NCI-H1694 treated with DMSO at 0.1 percent for 48 hours (cell line): Measurements from ENCODE around the gene C2orf92.
"Not testable (repeated sequence)": the region's sequence is repeated elsewhere in the genome, so short reads cannot be mapped to it uniquely, and the experiment has no call there.

Experiments
- DNase-seq: peaks from one replicate; lab custom pipeline; 2025; lab: John Stamatoyannopoulos, UW

The C2orf92 gene

DNA sequence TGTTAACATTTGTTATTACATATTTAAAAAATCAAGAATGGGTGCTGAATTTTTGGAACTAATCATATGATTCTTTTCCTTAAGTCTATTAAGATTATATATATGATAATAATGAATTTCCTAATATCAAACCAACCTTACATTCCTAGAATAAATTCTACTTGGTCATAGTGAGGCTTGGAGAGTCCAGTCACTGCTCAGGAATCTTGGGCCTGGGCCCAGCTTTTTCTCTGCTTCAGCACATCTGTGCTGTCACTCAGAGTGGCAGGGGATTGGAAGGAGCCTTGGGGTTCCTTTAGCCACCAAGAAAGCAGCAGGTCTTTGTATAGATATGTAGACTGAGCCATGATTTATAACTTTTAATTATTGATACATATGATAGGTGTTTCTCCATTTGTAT, 24.0 kb downstream of the C2orf92 start:
- DNase-seq: no peak

GRCh38 chr2:97695744-97696143, 26.2 kb downstream of the C2orf92 start:
- DNase-seq: no peak

GRCh38 chr2:97697252-97698235, 28.0 kb downstream of the C2orf92 start:
- DNase-seq: peak; percentile 76

- no peak for DNase-seq
Observed at GRCh38 chr2:97698530-97698929, 29.0 kb downstream of the C2orf92 start.

DNA sequence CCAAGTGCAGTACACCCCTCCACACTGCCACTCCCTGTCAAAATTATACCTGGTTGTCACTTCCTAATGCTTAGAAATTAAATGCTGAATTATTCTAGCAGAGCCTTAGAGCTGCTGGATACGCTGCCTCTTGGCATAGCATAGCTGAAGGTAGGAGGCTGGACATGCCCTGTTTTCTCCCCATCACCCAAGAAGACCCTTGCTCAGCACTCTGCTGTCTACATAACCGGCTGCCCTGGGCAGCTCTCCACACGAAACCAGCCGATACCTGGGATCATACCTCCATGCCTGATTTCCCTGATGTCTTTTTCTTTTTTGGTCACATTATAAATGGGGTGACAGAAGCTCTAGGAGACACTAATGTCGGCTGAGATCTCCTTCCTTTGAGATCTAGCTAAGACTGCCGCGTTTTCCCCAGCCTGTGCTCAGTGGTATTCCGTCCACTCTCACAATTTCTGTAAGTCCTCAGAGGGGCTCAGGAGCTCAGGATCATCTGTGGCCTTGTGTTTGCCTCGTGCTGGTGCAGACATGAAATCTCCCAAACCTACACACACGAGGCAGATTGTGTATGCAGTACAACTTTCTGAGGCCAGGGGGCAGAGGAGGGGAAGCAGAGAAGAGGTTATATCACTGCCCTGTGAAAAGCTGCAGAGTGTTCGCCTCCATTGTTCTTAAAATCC, 30.4 kb downstream of the C2orf92 start:
- peak; percentile 80 for DNase-seq

- no peak for DNase-seq
Observed at GRCh38 chr2:97701186-97701585, 31.7 kb downstream of the C2orf92 start.

DNA sequence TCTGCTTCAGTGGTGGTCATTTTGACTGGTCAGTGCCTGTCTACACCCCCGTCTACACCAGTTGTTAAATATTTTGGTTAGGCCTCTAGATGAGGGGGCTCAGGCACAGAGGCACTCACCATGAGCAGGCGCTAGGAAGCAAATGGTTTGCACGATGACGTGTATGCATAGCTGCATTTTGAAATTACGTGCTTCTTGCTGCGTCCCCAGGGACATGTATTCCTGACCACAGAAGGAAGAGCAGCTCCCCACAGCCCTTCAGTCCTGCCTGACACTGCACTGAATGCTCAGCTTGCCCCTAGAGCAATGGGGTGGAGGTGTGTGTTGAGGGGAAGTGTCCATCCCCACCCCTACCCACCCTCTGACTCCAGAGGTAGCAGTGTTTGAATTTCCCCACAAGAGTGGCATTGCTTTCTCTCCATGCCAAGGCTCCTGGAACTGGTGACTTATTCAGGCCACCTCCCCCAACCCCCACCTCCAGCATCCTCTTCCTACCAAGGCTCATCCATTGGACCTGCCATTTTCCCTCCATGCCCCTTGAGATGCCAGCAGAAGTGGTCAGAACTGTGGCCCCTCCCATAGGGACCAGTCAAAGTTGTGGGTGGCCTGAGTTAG, 32.4 kb downstream of the C2orf92 start:
- no peak for DNase-seq

- DNase-seq: no peak
Observed at GRCh38 chr2:97702731-97703470, 33.4 kb downstream of the C2orf92 start.

DNA sequence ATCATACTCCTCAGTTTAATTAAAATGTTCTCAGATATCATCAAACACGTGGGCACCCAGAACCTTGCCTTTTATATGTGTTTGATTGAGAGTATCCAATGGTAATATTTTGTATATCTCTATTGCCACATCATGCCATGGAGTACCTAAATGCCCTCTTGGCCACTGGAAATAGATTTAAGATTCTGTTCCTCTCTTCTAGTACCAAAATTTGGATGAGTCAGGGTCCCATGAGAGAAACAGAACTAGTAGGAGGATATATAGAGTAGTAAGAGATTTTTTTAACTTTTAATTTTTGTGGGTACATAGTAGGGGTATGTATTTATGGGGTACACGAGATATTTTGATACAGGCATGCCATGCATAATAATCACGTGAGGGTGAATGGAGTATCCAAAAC, 34.2 kb downstream of the C2orf92 start:
- no peak for DNase-seq

GRCh38 chr2:97704989-97705388, 35.5 kb downstream of the C2orf92 start:
- no peak for DNase-seq

DNA sequence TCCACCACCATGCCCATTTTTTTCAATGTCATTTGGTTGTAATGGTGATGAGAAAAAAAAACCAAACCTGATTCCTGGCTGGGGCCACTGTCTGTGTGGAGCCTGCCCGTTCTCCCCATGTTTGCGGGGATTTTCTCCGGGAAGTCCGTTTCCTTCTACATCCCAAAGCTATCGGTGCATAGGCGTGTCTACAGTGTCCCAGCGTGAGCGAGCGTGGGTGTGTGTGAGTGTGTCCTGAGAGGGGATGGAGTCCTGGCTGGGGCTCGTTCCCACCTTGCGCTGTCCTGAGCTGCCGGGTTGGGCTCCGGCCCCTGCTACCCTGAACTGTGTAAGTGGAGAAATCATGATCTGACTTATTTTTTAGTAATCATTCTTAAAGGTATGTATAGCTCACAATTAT, 36.6 kb downstream of the C2orf92 start:
- DNase-seq: no peak

GRCh38 chr2:97706708-97707345, 37.3 kb downstream of the C2orf92 start:
- no peak for DNase-seq

GRCh38 chr2:97707362-97708047, 38.0 kb downstream of the C2orf92 start:
- DNase-seq: no peak

- no peak for DNase-seq
Observed at GRCh38 chr2:97708048-97708380, 38.5 kb downstream of the C2orf92 start.

DNA sequence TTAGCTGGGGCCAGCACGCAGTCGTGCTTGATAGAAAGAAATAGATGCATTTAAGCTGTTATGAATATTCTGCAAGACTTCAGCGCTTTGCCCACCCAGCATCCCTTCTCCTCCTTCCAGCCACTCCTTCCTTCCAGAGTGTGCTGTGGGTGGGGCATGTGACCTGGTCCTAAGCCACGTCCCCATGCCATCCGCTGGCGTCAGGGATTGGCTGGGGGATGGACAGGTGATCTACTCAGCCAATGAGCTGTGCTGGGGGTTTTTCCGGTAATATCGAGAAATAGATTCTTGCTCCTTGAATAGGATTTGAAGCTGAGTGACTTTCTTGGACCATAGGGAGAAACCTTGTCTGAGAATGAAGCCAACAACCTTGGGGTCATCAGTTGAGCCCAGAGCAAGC, 39.1 kb downstream of the C2orf92 start:
- no peak for DNase-seq

DNA sequence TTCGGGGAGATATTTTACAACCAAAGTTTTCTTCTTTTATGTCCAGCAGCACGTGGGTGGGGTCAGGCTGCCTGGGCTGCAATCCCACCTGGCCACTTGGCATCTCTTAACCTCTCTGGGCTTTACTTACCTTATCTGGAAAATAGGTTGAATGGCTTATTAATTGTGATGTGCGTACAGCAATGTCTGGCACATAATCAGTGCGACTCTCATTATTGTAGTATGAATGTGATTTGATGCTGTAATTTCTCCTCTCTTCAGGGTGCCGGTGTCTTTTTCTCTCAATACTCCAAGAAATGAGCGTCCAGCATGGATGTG, 41.8 kb downstream of the C2orf92 start:
- no peak for DNase-seq

DNA sequence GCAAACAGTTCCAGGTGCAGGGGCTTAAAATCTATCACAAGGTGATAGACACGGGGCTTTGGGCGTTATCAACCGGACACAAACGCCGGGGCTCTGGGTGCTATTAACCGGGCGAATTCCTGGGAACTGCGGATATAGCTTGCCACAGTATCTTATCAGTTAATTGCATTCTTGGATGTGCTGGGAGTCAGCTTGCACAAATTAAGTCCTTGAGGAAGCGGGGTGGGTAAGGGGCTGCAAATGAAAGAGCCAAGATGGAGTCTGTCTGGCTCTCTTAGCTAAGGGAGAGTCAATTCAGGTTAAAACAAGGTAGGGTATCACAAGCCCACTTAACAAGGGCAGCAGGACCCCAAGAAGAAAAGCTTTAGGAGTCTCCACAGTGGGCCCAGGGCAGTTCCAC, 42.7 kb downstream of the C2orf92 start:
- DNase-seq: not testable (repeated sequence)

DNA sequence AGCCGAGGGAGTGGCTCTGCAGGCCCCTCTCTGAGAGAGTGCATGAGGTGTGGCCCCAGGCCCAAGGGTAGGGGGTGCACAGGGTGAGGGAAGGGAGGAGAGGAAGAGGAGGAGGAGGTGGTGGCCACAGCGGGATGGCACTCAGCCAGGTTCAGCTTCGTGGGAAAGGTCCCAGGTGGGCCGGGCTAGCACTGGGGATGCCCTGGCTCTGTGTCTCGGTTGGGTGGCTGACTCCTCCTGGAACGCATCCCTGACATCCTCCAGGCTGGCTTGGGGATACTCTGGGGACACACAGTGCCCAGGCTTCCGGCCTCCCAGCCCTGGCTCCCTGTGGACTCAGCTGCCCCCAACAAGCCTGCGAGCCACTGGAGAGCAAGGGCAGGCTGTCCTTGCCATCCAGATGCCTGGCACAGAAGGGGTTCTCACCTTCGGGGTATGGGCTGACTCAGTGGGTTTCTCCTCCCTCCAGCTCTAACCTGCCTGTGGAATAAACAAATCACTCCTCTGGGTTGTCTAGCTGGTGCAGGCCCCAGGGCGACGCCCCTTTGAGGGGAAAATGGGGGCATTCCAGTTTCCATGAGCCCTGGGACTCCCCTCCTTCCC, 43.3 kb downstream of the C2orf92 start:
- DNase-seq: no peak

- DNase-seq: no peak
Observed at GRCh38 chr2:97713296-97714083, 44.0 kb downstream of the C2orf92 start, which contains the start of gene ZAP70. Gene ZAP70 (plus strand): TSS chr2:97713576. CDS start chr2:97724037, 10,461 bp downstream.
